ENCODE data around the gene ANP32A.
"Not testable (repeated sequence)": the region's sequence is repeated elsewhere in the genome, so short reads cannot be mapped to it uniquely, and the experiment has no call there.

The ANP32A gene

DNA sequence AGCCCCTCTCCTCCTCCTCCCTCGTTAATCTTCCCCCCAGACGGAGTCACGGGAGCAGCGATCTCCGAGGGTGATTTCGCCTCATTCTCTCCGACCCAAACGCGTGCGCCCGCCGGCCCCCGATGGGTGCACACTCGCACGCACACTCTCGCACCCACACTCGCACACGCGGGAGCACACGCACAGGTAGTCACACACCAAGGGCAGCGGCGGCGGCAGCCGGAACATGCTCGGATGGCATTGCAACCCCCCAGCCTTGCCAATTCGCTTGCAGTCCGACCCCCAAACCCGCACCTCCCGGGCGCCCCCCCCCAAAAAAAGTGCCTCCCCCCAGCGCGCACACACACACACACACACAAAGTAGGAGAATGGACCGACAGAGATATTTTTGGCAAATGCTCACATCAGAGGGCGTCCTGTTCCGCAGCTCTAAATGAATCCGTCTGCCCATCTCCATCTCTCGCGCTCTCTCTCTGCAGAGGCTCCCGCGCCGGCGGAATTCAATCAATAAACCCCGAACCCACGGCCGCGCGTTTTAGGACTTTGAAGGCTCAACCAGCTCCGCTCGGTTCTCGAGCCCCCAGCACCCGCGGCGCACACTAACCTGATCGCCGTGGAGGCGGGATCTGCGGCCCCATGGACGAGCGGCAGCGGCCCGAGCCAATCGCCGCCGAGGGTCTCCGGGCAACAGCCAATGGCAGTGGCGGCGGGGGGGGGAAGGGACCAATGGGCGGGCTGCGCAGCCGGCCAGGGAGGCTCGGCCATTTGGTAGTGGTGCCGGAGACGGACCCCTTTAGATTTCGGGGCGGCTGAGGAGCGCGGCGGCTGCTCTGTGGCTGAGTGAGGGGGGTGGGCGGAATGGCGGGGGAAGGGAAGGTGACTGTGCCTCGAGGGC, at the start of gene ANP32A:
Gene ANP32A (minus strand): TSS at position 601 of the 895 bp plus-strand sequence. CDS start 144 bp downstream, at position 457.
- peak; percentile 98 for DNase-seq

GRCh38 chr15:68868296-68868695, 47.6 kb upstream of the ANP32A start:
- DNase-seq, result no peak

GRCh38 chr15:68862415-68862814, 41.7 kb upstream of the ANP32A start:
- DNase-seq, result no peak

GRCh38 chr15:68858666-68859065, 38.0 kb upstream of the ANP32A start:
- not testable (repeated sequence) for DNase-seq

- not testable (repeated sequence) for DNase-seq
These were observed 36.7 kb upstream of the ANP32A start for GRCh38 chr15:68857443-68857842.

GRCh38 chr15:68852461-68852860, 31.8 kb upstream of the ANP32A start:
- no peak for DNase-seq

- DNase-seq, result no peak
These were observed 31.3 kb upstream of the ANP32A start for GRCh38 chr15:68851971-68852370.

- DNase-seq, result no peak
These were observed 28.8 kb upstream of the ANP32A start for GRCh38 chr15:68849497-68849896.

DNA sequence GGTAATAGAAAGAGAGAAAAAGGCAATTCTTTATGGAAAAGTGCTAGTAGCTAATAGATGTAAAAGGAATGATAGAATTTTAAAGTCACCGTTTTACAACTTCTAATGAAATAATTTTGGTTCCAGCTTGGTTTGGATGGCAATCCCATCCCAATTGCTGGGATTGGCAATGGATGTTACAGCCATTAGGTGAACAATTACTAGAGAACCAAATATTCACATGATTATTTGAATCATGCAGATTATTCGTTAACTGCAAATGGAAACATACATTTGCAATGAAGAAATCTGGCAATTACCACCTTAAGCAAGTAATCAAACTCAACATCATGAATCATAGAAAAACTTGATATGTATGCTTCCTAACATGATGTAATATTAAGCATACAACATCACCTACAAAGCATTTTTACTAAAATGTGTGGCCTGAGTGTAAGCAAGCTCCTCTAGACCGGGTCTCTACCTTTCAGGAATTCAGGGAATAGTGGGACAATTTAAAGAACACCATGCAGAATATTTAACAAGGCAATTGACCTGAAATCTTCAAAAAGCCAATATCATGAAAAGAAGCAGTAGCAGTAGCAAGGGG, 26.2 kb upstream of the ANP32A start:
- no peak for DNase-seq

DNA sequence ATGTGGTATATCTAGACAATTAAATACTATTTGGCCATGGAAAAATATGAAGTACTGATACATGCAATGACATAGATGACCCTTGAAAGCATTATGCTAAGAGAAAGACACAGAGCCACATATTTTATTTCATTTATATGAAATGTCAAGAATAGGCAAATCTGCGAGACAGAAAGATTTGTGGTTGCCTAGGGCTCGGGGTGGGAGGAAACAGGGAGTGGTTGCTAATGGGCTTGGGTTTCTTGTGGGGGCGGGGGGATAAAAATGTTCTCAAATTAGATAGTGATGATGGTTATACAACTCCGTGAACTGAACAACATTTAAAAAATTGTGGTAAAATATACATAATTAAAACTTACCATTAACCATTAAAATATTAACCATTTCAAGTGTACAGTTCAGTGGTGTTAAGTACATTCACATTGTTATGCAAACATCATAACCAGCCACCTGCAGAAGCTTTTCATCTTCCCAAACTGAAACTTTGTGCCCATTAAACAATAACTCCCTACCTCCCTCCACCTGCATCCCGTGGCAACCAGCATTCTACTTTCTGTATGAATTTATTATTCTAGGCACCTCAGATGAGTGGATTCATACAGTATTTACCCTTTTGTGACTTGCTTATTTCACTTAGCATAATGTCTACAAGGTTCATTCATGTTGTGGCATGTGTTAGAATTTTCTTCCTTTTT, 24.3 kb upstream of the ANP32A start:
- no peak for DNase-seq

- DNase-seq, result peak; percentile 14
These were observed 23.0 kb upstream of the ANP32A start for GRCh38 chr15:68843425-68844311.

- DNase-seq, result no peak
These were observed 22.3 kb upstream of the ANP32A start for GRCh38 chr15:68842958-68843357.

- no peak for DNase-seq
These were observed 13.7 kb upstream of the ANP32A start for GRCh38 chr15:68834346-68834745.

DNA sequence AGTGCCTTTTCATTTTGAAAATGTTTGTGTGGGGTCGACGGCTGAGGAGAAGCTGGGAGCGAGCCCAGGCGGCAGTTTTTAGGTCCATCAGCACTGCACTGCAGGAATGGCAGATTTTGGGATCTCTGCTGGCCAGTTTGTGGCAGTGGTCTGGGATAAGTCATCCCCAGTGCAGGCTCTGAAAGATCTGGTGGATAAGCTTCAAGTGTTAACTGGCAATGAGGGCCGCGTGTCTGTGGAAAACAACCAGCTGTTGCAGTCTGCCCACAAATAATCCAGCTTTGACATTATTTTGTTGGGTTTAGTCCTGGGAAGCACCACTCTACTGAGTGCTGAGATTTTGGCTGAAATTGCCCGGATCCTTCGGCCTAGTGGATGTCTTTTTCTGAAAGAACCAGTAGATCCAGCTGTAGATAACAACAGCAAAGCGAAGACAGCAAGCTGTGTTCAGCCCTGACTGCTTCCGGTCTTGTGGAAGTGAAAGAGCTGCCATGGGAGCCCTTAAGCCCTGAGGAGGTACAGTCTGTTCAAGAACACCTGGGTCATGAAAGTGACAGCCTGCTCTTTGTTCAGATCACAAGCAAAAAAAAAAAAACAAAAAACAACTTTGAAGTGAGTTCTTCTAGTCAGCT, 13.1 kb upstream of the ANP32A start:
- DNase-seq, result peak; percentile 28

DNA sequence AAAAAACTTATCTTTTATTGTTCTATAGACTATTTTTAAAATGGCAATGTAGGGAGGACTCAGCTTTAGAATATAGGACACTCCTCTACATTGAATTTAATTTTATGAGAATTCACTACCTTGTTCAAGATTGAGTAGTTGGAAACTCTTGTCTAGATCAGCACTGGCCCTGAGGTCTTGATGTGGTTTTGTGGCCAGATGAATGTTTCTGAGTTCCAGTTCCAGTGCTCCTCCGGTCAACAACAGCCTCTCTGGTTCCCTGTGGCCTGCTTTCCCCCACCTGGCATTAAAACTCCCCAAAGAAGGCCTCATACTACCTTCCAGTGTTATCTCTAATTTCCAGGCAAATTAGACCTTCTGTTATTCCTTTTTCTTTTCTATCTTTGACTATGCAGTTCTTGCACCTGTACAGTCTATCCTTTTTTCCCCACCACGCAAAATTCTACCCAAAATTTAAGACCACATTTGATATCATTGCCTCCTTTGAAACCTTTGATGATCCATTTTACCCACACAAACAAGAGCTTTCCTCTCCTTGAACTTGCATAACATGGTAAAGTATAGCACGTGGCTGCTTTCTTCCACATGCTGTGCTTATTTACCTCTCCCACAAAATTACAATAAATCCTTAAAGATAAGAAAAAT, 9.6 kb upstream of the ANP32A start:
- no peak for DNase-seq

DNA sequence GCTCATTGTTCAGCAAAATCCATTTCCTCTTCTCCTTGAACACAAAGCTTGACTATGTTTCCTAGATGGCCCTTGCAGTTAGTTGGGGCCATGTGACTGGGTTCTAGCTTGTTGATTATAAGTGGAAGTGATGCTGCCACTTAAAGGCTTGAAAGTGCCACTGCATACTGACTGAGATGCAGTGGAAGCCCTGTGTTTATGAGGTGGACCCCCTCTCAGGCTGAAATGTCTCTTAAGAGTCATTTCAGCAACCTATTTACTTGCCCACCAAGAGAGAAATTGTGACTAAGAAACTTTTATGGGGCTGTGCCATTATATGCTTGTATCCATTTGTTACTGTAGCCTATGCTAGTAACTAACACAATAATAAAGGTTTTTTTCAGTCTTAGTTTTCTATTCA, 8.4 kb upstream of the ANP32A start:
- DNase-seq, result peak; percentile 59

- no peak for DNase-seq
These were observed 2.9 kb upstream of the ANP32A start for GRCh38 chr15:68823561-68823960.

DNA sequence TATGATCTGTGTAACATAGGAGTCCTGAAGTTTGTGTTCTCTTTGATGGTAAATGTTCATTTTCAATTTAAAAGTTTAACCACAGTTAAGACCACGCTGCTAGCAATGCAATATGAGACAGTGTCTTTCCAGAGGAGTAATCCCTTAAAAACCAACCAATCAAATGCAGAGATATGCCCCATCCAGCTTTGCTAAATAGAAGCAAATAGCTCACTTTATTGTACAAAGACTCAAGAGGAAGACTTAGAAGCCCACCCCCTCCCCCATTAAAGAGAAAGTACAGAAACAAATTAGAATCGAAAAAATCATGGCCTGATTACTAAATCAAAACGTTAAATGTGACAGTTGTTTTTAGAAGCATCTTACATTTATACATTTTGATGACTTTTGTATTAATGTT, 2.1 kb upstream of the ANP32A start:
- no peak for DNase-seq

GRCh38 chr15:68821841-68822381, 1.2 kb upstream of the ANP32A start:
- DNase-seq, result no peak

- no peak for DNase-seq
These were observed 620 bp upstream of the ANP32A start for GRCh38 chr15:68821190-68821840.
